Epithelial cell of proximal tubule (primary cell): ENCODE data around the gene RRP8. TPM values are rescaled to one million over a fixed set of nuclear protein-coding genes. Genes with fewer than 3 reads are reported as not detected.

Experiments used
- DNase-seq: peaks from one replicate; pipeline ENCODE4 v3.0.0-alpha.2; 2011; ENCODE audit warnings: low read depth
- H3K4me3 ChIP-seq: 2 replicates; pipeline ENCODE4 v1.5.1; 2011; ENCODE audit warnings: low read depth, mild to moderate bottlenecking, low read length
- total RNA-seq: library from RNA; depleted of rRNA; stranded (reverse); fragments of >200 nt; gene quantifications from 2 replicates; pipeline ENCODE4 v1.2.3, GENCODE V29; 2015
- TF ChIP-seq, protein P1 (sequence below): conservative IDR thresholded peaks from 2 replicates; pipeline ENCODE4 v1.5.1; 2012; ENCODE audit warnings: low read depth, mild to moderate bottlenecking, low read length

The RRP8 gene
- total RNA-seq, 1 donor from 2014 or later = 6.7 TPM

DNA sequence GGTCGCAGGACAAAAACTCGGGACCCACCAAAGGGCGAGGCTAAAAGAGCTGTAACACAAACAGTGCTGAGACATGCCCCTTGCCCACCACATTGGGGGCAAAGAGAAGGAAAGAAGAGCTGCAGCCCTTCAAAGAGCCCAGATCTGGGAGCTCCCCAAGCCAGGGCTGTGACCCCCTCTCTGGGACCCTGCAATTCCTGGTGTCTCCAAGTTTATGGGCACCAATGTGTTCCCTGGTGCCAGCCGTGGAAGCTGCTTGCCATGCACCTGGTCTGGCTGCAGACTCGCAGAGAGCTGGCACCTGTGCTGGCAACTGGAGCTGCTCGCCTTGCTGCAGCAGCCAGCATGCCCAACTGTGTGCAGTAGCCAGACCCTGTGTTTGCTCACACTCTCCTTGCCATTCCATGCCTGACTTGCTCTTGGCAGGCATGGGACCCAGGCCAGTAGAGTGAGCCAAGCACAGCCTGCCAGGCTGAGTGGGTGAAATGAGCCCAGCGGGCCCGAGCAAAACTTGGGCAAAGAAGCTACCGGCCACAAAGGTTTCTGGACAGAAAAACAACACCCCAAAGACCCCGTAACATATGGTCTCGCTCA is 16.0 kb downstream of the RRP8 start:
- TF ChIP-seq, protein P1, sequence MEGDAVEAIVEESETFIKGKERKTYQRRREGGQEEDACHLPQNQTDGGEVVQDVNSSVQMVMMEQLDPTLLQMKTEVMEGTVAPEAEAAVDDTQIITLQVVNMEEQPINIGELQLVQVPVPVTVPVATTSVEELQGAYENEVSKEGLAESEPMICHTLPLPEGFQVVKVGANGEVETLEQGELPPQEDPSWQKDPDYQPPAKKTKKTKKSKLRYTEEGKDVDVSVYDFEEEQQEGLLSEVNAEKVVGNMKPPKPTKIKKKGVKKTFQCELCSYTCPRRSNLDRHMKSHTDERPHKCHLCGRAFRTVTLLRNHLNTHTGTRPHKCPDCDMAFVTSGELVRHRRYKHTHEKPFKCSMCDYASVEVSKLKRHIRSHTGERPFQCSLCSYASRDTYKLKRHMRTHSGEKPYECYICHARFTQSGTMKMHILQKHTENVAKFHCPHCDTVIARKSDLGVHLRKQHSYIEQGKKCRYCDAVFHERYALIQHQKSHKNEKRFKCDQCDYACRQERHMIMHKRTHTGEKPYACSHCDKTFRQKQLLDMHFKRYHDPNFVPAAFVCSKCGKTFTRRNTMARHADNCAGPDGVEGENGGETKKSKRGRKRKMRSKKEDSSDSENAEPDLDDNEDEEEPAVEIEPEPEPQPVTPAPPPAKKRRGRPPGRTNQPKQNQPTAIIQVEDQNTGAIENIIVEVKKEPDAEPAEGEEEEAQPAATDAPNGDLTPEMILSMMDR = no peak
- no peak overlapping the region for H3K4me3 ChIP-seq

DNA sequence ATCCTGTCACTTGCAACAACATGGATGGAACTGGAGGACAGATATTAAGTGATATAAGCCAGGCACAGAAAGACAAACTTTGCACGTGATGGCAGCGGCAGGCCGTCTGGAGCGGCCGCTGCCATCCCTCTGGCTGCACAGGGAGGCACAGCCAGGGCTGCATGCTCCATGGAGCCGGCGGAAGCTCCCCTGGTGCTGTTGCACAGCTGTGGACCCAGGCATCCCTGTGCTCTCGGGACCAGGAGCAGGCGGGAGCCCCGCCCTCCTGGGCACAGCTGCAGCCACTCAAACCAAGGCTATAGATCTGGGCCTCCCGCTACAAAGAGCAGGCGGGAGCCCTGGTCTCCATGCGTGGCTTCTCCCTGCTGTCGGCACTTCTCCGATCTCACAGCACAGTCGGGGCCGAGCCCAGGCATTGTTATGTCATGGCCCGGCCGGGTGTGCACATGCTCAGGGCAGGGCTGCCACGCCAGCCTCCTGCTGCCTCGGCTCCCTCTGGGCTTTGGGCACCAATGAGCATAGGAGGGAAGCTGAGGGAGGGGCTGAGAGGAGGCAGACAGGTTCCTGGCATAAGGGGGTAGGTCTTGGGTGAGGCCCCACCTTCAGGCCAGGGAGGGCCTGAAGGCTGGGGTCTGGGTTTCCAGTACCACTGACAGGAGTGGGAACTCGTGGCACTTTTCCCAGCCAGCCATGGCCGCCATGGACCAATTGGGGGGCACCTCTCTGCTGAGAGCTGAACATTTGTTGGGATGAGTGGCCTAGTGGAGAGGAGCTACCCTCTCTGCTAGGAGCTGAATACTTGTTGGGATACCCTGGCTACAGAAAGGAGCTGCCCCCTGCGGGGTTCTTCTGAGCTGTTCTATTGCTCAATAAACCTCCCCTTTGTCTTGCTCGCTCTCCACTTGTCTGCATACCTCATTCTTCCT is 16.7 kb downstream of the RRP8 start:
- no peak overlapping the region for H3K4me3 ChIP-seq
- no peak for DNase-seq
- TF ChIP-seq, protein P1 = no peak

More for the DNA sequence above, 16.0 kb downstream of the RRP8 start:
- no peak for DNase-seq

DNA sequence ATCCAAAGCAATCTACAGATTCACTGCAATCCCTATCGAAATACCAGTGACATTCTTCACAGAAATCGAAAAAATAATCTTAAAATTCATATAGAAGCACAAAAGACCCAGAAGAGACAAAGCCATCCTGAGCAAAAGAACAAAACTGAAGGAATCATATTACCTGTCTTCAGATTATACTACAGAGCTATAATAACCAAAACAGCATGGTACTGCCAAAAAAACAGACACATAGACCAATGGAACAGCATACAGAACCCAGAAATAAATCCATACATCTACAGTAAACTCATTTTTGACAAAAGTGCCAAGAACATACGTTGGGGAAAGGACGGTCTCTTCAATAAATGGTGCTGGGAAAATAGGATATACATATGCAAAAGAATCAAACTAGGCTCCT is 18.9 kb downstream of the RRP8 start:
- no peak for DNase-seq
- TF ChIP-seq, protein P1 = no peak
- no peak overlapping the region for H3K4me3 ChIP-seq

DNA sequence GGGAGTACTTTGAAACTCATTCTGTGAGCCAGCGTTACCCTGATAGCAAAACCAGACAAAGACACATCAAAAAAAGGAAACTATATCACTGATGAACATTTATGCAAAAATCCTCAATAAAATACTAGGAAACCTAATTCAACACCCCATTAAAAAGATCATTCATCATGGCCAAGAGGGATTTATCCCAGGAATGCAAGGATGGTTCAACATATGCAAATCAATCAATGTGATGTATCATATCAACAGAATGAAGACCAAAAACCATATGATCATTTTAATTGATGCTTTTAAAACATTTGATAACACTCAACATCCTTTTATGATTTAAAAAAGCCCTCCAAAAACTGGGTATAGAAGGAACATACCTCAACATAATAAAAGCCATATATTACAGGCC is 19.8 kb downstream of the RRP8 start:
- no peak overlapping the region for H3K4me3 ChIP-seq
- TF ChIP-seq, protein P1 = no peak
- no peak for DNase-seq

DNA sequence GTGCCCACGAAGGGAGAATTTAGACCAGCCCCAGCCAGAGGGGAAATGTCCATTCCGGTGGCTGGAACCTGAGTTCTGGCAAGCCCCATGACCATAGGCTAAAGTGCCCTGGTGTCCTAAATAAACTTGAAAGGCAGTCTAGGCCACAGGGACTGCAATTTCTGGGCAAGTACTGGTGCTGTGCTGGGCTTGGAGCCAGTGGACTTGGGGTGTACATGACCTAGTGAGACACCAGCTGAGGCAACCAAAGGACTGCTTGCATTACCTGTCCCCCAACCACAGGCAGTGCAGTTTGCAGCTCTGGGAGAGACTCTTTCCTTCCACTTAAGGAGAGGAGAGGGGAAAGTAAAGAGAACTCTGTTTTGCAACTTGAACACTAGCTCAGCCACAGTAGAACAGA is 23.7 kb downstream of the RRP8 start:
- TF ChIP-seq, protein P1 = no peak
- H3K4me3 ChIP-seq = no peak overlapping the region
- DNase-seq = no peak

DNA sequence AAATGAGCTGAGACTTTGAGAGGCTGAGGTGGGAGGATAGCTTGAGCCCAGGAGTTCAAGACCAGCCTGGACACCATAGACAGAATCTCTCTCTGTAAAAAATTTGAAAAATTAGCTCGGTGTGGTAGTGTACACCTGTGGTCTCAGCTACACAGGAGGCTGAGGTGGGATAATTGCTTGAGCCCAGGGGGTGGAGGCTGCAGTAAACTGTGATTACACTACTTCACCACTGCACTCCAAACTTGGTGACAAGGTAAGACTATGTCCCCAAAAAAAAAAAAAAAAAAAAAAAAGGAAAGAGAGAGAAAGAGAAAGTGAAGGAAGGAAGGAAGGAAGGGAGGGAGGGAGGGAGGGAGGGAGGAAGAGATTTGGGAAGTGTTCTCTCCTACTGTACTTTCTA is 25.3 kb downstream of the RRP8 start:
- TF ChIP-seq, protein P1 = no peak
- no peak for DNase-seq
- H3K4me3 ChIP-seq = no peak overlapping the region
